GM23248 (cell line): ENCODE results near the gene PPM1L.

Experiments used
- EZH2 ChIP-seq: fragments of 200-600 bp; sonication (generic); IDR thresholded peaks from 2 replicates; pipeline ENCODE4 v1.6.1; 2018; ENCODE audit warnings: antibody characterized with exemption, mild to moderate bottlenecking; ENCODE audit not compliant: insufficient read depth, poor library complexity, severe bottlenecking
- EZH2phosphoT487 ChIP-seq: fragments of 200-600 bp; sonication (generic); IDR thresholded peaks from 2 replicates; pipeline ENCODE4 v1.6.1; 2018; ENCODE audit warnings: antibody characterized with exemption, moderate library complexity, mild to moderate bottlenecking, low read depth; ENCODE audit not compliant: insufficient read depth

DNA sequence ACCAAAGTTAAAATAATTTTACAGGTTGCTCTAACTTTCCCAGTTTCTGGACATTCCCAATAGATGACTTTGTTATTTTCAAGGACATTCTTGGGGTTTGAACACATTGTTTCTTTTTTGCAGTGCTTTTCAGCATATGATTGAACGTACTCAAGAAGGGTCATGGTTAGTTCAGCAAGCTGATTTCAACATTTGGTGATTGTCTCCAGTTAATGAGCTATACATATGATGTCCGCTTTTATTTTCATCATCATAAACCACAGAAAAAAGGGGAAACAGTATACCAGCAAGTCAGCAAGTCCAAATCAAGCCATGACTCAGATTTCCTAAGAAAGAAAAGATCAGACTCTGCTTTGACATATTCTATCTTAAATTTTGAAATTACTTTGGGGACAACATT, 279.7 kb downstream of the PPM1L start:
- TF ChIP-seq EZH2 (no peak), EZH2phosphoT487 (no peak)
